ENCODE results near the gene CROT. TPM values are rescaled to one million over a fixed set of nuclear protein-coding genes. Genes with fewer than 3 reads are reported as not detected.

Gene CROT
- total RNA-seq, 1 experiment from 2014 or later = 4.0 TPM

- TF ChIP-seq ZNF512 (CRISPR knock-in tag; IDR thresholded peaks at IDR 0.05; ENCODE audit: borderline replicate concordance) (no peak), MAX (CRISPR knock-in tag; IDR thresholded peaks at IDR 0.05) (no peak), ELF4 (CRISPR knock-in tag; IDR thresholded peaks at IDR 0.05; ENCODE audit: low read depth) (no peak), NR1H2 (CRISPR knock-in tag; IDR thresholded peaks at IDR 0.05) (no peak), SP1 (CRISPR knock-in tag; conservative IDR thresholded peaks at IDR 0.05) (no peak), ATF6 (CRISPR knock-in tag; IDR thresholded peaks at IDR 0.05) (no peak), ESRRA (CRISPR knock-in tag; IDR thresholded peaks at IDR 0.05; ENCODE audit: borderline replicate concordance) (no peak), ZNF423 (CRISPR knock-in tag; IDR thresholded peaks at IDR 0.05) (no peak), ZNF232 (CRISPR knock-in tag; IDR thresholded peaks at IDR 0.05) (no peak)
Observed at GRCh38 chr7:87413951-87414793, 68.7 kb downstream of the CROT start (continued).

- H3K9me3 Mint-ChIP-seq = peaks cover 5% of the 10 kb centered on the region; the same call in 1 of the 2 replicates
- no peaks in the 10 kb centered on the region for H3K27me3 Mint-ChIP-seq (ENCODE audit: low read depth)
- ATAC-seq = no peak
- DNase-seq (ENCODE audit: low spot score) = no peak
- H3K36me3 Mint-ChIP-seq = no peaks in the 10 kb centered on the region
- ChIA-PET POLR2A (no interaction called here), CTCF (interaction anchor here (1.3 to 1.7 kb wide), 3 partner anchors 92 to 102 kb away, joined by 3 to 11 read pairs (median 5); no protein-coding TSS in a partner anchor)
- H3K4me3 Mint-ChIP-seq = no peak overlapping the region
- peaks cover 4% of the 10 kb centered on the region for H3K4me1 Mint-ChIP-seq
- TF ChIP-seq SP1 (CRISPR knock-in tag; conservative IDR thresholded peaks at IDR 0.05) (no peak), FOXJ3 (CRISPR knock-in tag; IDR thresholded peaks at IDR 0.05; ENCODE audit: borderline replicate concordance) (no peak), MLX (CRISPR knock-in tag; IDR thresholded peaks at IDR 0.05) (no peak), ARID4B (CRISPR knock-in tag; IDR thresholded peaks at IDR 0.05; ENCODE audit: borderline replicate concordance) (no peak), ZBTB43 (CRISPR knock-in tag; IDR thresholded peaks at IDR 0.05) (no peak), ZMAT4 (CRISPR knock-in tag; IDR thresholded peaks at IDR 0.05) (no peak)
- H3K27ac Mint-ChIP-seq = no peak overlapping the region
Observed at GRCh38 chr7:87414794-87415188, 69.3 kb downstream of the CROT start.

All from WTC11 (cell line).